Frontal cortex (tissue), 4 donors: ENCODE measurements around the gene TP53TG3D. TPM values are rescaled to one million over a fixed set of nuclear protein-coding genes. Genes with fewer than 3 reads are reported as not detected.
A peak's percentile ranks its signal among the peaks of the same experiment; 100 is the strongest.
"Not testable (repeated sequence)": the region's sequence is repeated elsewhere in the genome, so short reads cannot be mapped to it uniquely, and the experiment has no call there.

Experiments used
- DNase-seq, 2 donors: peaks; one replicate each; pipeline ENCODE4 v3.0.0; 2012; ENCODE audit warnings: low spot score in 2 of 2
- FAIRE-seq: peaks from 2 replicates; lab custom pipeline; 2012; peaks lifted over from hg19 to GRCh38; lab: Jason Lieb, UNC
- small RNA-seq: library from RNA; depleted of rRNA; stranded (forward); fragments of <200 nt; gene quantifications from one replicate; pipeline ENCODE3, GENCODE V24; 2014
- total RNA-seq: library from RNA; depleted of rRNA; stranded (reverse); fragments of >200 nt; gene quantifications from one replicate; pipeline ENCODE4 v1.2.3, GENCODE V29; 2014
- donor health status: control.
- donor health status: control.
- donor health status: control.

Gene TP53TG3D, protein sequence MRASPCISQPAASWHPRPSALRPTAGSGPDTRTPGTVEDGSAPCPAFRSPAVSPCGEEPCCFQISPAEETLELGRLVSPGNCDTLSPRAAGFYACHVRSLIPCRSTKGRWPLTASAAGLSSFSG
- total RNA-seq = 1.2 TPM

DNA sequence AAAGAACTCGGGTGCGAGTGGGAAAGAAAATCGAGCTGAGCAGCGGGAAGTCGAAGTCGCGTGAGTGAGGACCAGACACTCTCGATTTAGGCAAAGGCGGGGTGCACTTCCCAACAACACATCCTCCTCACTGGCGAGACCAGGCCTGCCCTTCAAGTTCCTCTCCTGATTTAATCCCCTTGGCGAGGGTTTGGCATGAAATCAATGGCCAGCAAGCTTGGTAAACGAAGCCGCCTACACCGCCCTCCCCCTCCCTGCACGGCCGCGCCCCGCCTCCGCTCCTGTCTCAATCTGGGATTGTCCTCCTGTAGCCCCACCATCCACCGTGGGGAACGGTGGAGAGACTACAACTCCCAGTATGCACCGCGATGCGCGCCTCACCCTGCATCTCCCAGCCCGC lies at the start of gene TP53TG3D:
TP53TG3D (plus strand) TSS at position 301 of the 400 bp plus-strand sequence; CDS start at position 369, 68 bp downstream.
- not testable (repeated sequence) for DNase-seq

DNA sequence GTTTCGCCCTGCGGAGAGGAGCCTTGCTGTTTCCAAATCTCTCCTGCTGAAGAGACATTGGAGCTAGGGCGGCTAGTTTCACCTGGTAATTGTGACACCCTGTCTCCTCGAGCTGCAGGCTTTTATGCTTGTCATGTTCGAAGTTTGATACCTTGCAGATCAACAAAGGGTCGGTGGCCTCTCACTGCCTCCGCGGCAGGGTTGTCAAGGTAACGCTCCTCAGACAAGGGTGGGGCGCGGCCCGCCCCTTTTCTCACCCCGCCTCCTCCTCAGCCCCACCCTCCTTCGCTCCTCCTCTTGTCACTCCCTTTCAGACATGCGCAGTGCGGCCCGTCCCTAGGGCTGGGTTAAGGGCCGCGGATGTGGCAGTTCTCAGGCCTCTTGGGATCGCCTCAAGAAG lies 421 bp downstream of the TP53TG3D start:
- DNase-seq, FAIRE-seq: not testable (repeated sequence)

More for the DNA sequence above, at the start of gene TP53TG3D:
- FAIRE-seq = not testable (repeated sequence)

DNA sequence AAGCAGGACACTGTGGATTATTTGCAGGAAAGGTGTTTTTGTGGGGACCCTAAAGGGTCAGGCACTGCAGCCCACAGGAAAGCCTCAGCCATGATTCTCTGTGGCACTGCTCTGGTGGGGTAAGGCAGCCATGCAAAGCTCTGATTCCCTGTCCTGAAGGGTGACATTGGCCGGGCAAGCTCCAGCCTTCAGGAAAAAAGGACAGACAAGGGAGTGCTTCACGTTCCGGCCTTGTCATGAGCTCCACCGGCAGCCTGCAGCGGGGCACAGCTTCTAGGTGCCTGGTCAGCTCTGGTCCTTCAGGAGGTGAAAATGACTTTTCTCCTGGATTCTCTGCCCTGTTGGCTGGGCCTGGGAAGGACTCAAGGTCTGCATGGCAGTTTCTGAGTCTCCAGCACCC lies 8.4 kb downstream of the TP53TG3D start:
- DNase-seq, FAIRE-seq: not testable (repeated sequence)

DNA sequence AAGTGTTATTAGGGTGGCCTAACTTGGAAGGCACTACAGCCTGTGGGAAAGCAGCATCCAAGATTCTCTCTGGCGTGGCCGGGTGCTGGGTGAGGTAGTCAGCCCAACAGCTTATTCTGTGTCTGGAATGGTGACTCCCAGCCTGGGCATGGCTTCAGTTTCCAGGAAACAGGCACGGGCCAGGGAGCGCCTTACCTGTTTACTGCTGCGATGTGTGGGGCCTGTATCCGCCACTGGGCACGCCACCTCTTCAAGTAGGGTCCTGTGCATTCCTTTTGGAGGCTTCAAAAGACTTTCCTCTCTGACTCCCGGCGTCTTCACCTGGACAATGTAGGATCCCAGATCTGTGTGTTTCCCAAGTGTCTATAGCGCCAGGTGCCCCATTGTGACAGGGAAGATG lies 10.5 kb downstream of the TP53TG3D start:
- DNase-seq, FAIRE-seq: not testable (repeated sequence)

DNA sequence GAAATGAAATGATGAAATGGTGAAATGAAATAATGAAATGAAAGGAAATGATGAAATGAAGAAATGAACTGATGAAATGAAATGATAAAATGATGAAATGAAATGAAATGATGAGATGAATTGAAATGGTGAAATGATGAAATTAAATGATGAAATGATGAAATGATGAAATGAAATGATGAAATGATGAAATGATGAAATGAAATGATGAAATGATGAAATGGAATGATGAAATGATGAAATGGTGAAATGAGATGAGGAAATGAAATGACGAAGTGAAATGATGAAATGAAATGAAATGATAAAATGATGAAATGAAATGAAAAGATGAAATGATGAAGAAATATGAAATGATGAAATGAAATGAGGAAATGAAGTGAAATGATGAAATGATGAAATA lies 28.8 kb downstream of the TP53TG3D start:
- DNase-seq, FAIRE-seq: not testable (repeated sequence)

DNA sequence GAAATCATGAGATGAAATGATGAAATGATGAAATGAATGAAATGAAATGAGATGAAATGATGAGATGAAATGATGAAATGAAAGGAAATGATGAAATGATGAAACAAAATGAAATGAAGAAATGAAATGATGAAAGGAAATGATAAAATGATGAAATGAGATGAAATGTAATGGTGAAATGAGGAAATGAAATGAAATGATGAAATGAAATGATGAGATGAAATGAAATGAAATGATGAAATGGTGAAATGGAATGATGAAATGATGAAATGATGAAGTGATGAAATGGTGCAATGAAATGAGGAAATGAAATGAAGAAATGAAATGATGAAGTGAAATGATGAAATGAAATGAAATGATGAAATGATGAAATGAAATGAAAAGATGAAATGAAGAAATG lies 29.9 kb downstream of the TP53TG3D start:
- not testable (repeated sequence) for DNase-seq
- peak; percentile 13 for FAIRE-seq

DNA sequence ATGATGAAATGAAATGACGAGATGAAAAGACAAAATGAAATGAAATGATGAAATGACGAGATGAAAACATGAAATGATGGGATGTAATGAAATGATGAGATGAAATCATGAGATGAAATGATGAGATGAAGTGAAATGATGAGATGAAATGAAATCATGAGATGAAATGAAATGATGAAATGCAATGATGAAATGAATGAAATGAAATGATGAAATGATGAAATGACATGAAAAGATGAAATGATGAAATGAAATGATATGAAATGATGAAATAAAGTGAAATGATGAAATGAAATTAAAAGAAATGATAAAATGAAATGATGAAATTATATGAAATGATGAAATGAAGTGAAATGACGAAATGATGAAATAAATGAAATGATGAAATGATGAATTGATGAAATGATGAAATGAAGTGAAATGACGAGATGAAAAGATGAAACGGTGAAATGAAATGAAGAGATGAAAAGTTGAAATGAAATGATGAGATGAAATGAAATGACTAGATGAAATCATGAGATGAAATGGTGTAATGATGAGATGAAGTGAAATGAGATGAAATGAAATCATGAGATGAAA lies 30.9 kb downstream of the TP53TG3D start:
- peak; percentile 87 for FAIRE-seq
- not testable (repeated sequence) for DNase-seq

DNA sequence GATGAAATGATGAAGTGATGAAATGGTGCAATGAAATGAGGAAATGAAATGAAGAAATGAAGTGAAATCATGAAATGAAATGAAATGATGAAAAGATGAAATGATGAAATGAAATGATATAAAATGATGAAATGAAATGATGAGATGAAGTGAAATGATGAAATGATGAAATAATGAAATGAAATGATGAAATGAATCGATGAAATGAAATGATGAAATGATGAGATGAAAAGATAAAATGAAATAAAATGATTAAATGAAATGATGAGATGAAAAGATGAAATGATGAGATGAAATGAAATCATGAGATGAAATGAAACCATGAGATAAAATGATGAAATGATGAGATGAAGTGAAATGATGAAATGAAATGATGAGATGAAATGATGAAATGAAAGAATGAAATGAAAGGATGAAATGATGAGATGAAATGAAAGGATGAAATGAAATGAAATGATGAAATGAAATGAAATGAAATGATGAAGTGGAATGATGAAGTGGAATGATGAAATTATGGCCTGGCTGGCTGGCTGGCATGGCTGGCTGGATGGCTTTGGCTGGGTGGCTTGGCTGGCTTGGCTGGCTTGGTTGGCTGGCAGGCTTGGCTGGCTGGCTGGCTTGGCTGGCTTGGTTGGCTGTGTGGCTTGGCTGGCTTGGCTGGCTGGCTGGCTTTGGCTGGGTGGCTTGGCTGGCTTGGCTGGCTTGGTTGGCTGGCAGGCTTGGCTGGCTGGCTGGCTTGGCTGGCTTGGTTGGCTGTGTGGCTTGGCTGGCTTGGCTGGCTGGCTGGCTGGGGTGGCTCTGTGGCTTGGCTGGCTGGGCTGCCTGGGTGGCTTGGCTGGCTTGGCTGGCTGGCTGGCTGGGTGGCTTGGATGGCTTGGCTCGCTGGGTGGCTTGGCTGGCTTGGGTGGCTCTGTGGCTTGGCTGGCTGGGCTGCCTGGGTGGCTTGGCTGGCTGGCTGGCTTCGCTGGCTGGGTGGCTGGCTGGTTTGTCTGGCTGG lies 32.0 kb downstream of the TP53TG3D start:
- DNase-seq = not testable (repeated sequence)
- FAIRE-seq = peak; percentile 74

DNA sequence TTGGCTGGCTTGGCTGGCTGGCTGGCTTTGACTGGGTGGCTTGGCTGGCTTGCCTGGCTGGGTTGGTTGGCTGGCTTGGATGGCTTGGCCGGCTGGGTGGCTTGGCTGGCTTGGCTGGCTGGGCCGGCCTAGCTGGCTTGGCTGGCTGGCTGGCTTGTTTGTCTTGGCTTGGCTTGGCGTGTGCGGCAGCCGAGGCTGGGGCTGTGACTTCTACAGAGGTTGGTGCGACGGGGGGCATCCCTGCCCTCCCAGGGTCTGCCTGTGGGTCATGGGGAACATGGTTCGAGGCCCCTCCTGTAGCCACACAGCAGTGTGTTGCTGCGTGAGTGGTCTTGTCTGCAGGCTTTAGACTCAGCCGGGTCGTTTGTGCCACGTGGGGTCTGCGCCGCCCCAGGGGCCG lies 33.1 kb downstream of the TP53TG3D start:
- FAIRE-seq, DNase-seq: not testable (repeated sequence)

DNA sequence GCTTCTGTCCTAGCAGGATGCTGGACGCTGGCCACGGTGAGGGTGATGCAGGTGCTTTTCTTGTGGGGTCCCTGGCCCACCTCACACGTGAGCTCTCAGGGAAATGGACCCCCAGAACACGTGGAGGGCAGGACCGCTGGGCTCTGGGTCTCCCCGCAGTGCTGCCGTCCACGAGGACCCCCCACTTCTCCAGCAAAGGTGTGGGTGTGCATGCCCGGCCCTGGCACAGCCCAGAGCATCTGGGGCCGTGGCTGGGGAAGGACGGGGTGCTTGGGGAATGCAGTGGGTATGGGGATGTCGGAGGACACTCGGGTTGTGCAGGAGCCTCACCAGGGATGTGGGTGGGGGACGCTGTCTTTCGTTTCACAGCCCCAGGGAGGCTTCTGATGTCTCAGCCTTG lies 34.7 kb downstream of the TP53TG3D start:
- FAIRE-seq, DNase-seq: not testable (repeated sequence)

DNA sequence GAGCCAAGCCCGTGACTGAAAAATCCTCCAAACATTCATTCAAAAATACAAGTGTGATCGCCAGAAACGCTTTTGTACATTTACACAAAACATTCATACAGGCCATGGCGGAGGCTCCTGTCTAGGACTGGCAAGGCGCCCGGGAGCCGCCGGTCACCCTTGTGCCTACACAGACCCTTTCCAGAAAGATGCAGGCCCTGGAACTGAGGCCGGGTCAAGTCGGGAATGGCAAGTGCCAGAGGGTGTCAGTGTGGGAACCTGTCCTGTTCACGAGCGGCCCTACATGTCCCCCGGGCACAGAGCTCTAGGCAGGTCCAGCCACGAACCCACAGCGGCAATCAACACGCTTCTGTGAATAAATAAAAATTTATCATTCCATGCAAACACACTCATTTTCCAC lies 36.1 kb downstream of the TP53TG3D start:
- not testable (repeated sequence) for FAIRE-seq

DNA sequence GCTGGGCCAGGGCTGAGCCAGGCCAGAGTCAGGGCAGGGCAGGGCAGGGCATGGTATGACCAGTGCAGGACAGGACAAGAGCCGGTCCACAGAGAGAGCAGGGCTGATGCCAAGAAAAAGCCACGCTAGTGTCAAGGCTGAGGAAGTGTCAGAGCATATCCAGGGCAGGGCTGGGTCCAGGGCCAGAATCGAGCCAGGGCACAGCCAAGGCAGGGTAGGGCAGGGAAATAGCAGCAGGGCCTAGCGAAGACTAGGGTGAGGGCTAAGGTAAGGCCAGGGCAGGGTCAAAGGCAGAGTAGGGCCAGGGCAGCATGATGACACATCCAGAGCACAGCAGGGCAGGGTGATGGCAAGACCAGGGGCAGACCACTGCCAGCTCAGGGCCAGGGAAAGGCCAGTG lies 49.7 kb downstream of the TP53TG3D start:
- FAIRE-seq, DNase-seq: not testable (repeated sequence)

More for the DNA sequence above, 36.1 kb downstream of the TP53TG3D start:
- not testable (repeated sequence) for DNase-seq

Small RNA genes lying within 50 kb of the gene (small RNA-seq; reads per million reads assigned to genes)
- gene AC133485.1 = not detected
- not detected for gene AC140878.1
